Kidney (tissue), 14 donors: Measurements from ENCODE around the gene HS2ST1. TPM values are rescaled to one million over a fixed set of nuclear protein-coding genes. Genes with fewer than 3 reads are reported as not detected.

ENCODE experiments used
- DNase-seq, 5 donors: peaks; one replicate each; pipeline ENCODE4 v3.0.0-alpha.2; 2013 to 2020
- FAIRE-seq: peaks from 2 replicates; lab custom pipeline; 2012; peaks lifted over from hg19 to GRCh38; lab: Jason Lieb, UNC
- H3K27ac ChIP-seq, 2 donors: one replicate each; pipeline ENCODE4 v1.7.0; 2013; ENCODE audit warnings: low read depth in 2 of 2, low read length in 2 of 2, inconsistent platforms in 1 of 2
- H3K27me3 ChIP-seq: one replicate; pipeline ENCODE4 v1.7.1; 2013; ENCODE audit warnings: low read length, inconsistent platforms; ENCODE audit not compliant: control insufficient read depth, insufficient read depth
- H3K36me3 ChIP-seq, 3 donors: one replicate each; pipeline versions ENCODE4 v1.7.0 to v1.7.1; 2013; ENCODE audit warnings: low read length in 3 of 3, control low read depth in 1 of 3, inconsistent platforms in 1 of 3; ENCODE audit not compliant: insufficient read depth in 3 of 3, control insufficient read depth in 2 of 3
- H3K4me1 ChIP-seq, 3 donors: one replicate each; pipeline versions ENCODE4 v1.7.0 to v1.7.1; 2013; ENCODE audit warnings: low read length in 3 of 3, inconsistent platforms in 1 of 3, low read depth in 1 of 3; ENCODE audit not compliant: control insufficient read depth in 2 of 3, insufficient read depth in 2 of 3
- H3K4me3 ChIP-seq, 3 donors: one replicate each; pipeline versions ENCODE4 v1.7.0 to v1.8.1; 2013; ENCODE audit warnings: low read length in 3 of 3, control low read depth in 1 of 3, inconsistent platforms in 1 of 3
- H3K9ac ChIP-seq, 3 donors: one replicate each; pipeline versions ENCODE4 v1.7.0 to v1.7.1; 2013; ENCODE audit warnings: low read length in 3 of 3, control low read depth in 1 of 3, inconsistent platforms in 1 of 3
- H3K9me3 ChIP-seq, 3 donors: one replicate each; pipeline versions ENCODE4 v1.7.0 to v1.7.1; 2013; ENCODE audit warnings: low read length in 3 of 3, control low read depth in 1 of 3, inconsistent platforms in 1 of 3; ENCODE audit not compliant: control insufficient read depth in 2 of 3, insufficient read depth in 1 of 3
- intact Hi-C: fragments of 100-400 bp; cut with DNase I; formaldehyde crosslinking; loops from one replicate; pipeline ENCODE4 v1.11.1; 2022
- polyA plus RNA-seq: library from polyadenylated mRNA; stranded (reverse); fragments of 350-450 nt; fragmentation: Illumina TruSeq; extraction: RNeasy Lipid Tissue Mini Kit (QIAGEN cat#74804); gene quantifications from one replicate; pipeline ENCODE4 v1.2.3, GENCODE V29; 2014; ENCODE audit warnings: low read depth, low replicate concordance; ENCODE audit not compliant: insufficient read depth
- total RNA-seq: library from RNA; stranded (reverse); fragmentation: NEBNext Ultra II Directional; extraction: Animal tissue kit (Norgen Biotek cat#: 25700); gene quantifications from one replicate; pipeline ENCODE4 v1.2.1, GENCODE V29; 2021
- TF ChIP-seq, protein P1 (sequence below): IDR thresholded peaks from 3 replicates; pipeline ENCODE4 v1.5.1; 2012; ENCODE audit warnings: mild to moderate bottlenecking, moderate library complexity, borderline replicate concordance; ENCODE audit not compliant: insufficient read depth; ENCODE audit errors: extremely low read depth
- donor health status: control.
- donor health status: control.
- donor health status: control.
- donor health status: control.
- donor health status: control.
- donor health status: DM: yes; HTN: yes; CAD: no.
- donor health status: Normal renal cell carcinoma (clear cell type).

HS2ST1 gene
- total and polyA plus RNA-seq, 2 donors from 2014 or later = 10.3 to 27.1 TPM

DNA sequence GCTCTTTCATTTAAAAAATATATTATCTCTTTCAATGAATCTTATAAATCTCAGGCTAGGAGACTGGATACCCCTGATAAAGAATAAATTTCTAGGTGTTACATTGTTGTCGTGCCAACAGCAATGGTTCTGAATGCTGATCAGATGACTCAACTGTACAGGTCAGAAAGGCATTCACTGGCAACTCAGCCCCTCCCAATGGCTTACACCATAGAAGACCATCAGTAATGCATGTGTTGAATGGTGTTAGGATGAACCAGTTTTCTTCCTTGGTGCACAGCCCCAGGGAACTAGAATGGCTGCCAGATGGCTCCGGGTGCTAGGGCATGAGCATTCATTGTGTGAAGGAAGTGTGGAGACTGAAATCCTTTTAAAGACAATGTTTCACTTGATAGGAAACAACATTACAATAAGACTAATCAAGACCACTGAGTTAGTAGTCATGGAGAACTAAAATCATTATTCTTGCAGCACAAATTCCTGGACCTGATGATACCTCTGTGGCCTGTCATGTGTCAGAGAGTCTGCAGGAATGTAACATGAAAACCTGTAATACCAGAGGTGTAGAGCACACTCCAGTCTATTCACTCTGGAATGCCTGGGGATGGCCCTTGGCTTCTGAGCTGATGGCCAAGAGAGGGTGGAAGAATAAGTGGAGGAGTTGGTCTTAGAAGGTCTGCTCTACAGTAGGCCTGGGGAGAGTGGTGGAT, 226.6 kb downstream of the HS2ST1 start:
- DNase-seq (no peak), FAIRE-seq (no peak)
- Histone ChIP-seq H3K27ac (no peak overlapping the region), H3K27me3 (no peaks in the 10 kb centered on the region), H3K4me1 (no peaks in the 10 kb centered on the region), H3K4me3 (no peak overlapping the region), H3K9me3 (no peaks in the 10 kb centered on the region), H3K9ac (no peak overlapping the region), H3K36me3 (no peaks in the 10 kb centered on the region)
- intact Hi-C loops = no loop called here
- TF ChIP-seq, protein P1, sequence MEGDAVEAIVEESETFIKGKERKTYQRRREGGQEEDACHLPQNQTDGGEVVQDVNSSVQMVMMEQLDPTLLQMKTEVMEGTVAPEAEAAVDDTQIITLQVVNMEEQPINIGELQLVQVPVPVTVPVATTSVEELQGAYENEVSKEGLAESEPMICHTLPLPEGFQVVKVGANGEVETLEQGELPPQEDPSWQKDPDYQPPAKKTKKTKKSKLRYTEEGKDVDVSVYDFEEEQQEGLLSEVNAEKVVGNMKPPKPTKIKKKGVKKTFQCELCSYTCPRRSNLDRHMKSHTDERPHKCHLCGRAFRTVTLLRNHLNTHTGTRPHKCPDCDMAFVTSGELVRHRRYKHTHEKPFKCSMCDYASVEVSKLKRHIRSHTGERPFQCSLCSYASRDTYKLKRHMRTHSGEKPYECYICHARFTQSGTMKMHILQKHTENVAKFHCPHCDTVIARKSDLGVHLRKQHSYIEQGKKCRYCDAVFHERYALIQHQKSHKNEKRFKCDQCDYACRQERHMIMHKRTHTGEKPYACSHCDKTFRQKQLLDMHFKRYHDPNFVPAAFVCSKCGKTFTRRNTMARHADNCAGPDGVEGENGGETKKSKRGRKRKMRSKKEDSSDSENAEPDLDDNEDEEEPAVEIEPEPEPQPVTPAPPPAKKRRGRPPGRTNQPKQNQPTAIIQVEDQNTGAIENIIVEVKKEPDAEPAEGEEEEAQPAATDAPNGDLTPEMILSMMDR = no peak

DNA sequence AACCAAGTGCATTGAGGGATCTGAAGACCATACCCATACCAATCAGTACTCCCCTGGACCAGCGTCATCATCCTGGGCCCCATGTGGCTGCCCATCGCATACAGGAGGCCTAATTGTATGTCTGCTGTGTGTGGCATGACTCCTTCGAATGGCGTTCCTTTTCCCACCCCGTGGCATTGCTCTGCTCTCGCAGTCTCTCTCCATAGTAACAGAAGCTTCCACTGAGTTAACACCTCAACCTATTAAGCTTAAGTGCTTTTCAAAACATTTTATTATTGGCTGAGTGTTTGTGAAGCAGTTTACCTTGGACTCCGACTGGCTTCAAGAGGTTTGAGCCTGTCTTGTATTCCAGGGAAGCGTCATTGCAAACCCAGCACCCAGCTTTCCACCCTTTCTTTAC, 227.1 kb downstream of the HS2ST1 start:
- intact Hi-C loops = no loop called here
- FAIRE-seq (no peak), DNase-seq (no peak)
- TF ChIP-seq, protein P1 = no peak
- no peaks in the 10 kb centered on the region for H3K27me3 ChIP-seq
- H3K9ac ChIP-seq = no peak overlapping the region
- H3K4me1 ChIP-seq = no peaks in the 10 kb centered on the region
- no peaks in the 10 kb centered on the region for H3K9me3 ChIP-seq
- no peak overlapping the region for H3K27ac ChIP-seq
- H3K4me3 ChIP-seq = no peak overlapping the region
- no peaks in the 10 kb centered on the region for H3K36me3 ChIP-seq

DNA sequence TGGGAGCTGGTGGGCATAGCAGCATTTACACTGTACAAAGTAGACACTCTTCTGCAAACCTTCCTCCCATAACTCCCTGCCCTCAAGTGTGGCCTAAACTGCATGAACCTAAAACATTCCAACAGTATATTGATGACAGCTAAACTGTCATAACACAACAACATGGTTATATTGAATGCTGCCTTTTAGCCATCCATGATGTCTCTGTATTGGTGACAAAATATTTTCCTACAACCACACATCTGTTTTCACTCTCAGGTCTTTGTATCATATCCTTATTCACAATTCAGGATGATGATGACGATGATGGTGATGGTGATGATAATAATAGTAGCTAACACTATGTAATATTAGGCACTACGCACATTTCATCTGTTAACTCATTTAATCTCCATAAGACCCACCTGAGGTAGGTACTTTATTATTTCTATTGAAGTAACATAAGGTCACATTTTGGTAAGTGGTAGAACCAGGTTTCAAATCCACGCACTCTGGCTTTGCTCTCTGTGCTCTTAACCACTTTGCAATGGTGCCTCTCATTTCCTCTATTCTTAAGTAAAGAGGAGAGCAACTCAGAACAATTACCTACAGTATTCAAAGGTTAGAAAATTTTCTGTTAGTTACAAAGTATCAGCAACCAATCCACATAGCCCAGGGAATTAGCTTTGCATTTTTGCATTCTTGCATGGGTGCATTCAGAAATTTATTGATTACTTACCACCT, 229.1 kb downstream of the HS2ST1 start:
- intact Hi-C loops = no loop called here
- Histone ChIP-seq H3K4me1 (no peaks in the 10 kb centered on the region), H3K9ac (no peak overlapping the region), H3K27me3 (no peaks in the 10 kb centered on the region), H3K9me3 (no peaks in the 10 kb centered on the region), H3K36me3 (no peaks in the 10 kb centered on the region), H3K4me3 (no peak overlapping the region), H3K27ac (no peak overlapping the region)
- DNase-seq = no peak
- TF ChIP-seq, protein P1 = no peak
- FAIRE-seq = no peak
